Esophagus muscularis mucosa (tissue), 4 donors: ENCODE results near the gene PTPRD.

ENCODE experiments used
- EP300 ChIP-seq: sonication (generic); formaldehyde crosslinking; IDR thresholded peaks from one replicate; pipeline ENCODE4 v1.6.1; 2017; ENCODE audit warnings: antibody characterized with exemption
- POLR2A ChIP-seq: fragments of 450-650 bp; IDR thresholded peaks from one replicate; pipeline ENCODE4 v1.6.1; 2017; ENCODE audit warnings: antibody characterized with exemption, moderate library complexity, mild to moderate bottlenecking, low read depth
- POLR2AphosphoS5 ChIP-seq, 2 donors: sonication (generic); formaldehyde crosslinking; IDR thresholded peaks; one replicate each; pipeline ENCODE4 v1.6.1; 2017; ENCODE audit warnings: antibody characterized with exemption in 2 of 2
- TF ChIP-seq, protein P1 (sequence below), 3 experiments: fragments of 200-600 bp in 2 of 3; fragments of 450-650 bp in 1 of 3; sonication (generic) in 2 of 3; IDR thresholded peaks; one replicate each; pipeline ENCODE4 v1.5.1; 2017 to 2019; ENCODE audit warnings: antibody characterized with exemption in 3 of 3, mild to moderate bottlenecking in 2 of 3, moderate library complexity in 1 of 3

DNA sequence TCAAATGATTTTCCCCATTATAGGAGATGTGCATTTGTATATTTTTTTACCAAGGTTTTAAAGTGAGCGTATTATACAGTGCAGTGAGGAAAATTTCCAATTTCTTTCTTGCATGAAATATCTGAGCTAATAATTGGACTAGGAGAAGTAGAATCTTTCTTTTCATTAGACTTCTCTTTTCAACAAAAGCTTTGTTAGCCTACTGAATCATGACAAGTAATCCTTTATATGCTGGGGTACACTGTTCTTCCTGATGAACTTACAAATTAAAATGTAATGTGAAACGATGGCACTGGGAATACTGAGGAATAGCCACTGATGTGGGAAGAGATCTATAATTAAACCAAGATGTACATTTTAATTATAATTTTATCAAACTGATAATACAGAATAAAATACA lies 829.6 kb downstream of the PTPRD start:
- TF ChIP-seq POLR2A: no peak
- TF ChIP-seq, protein P1, sequence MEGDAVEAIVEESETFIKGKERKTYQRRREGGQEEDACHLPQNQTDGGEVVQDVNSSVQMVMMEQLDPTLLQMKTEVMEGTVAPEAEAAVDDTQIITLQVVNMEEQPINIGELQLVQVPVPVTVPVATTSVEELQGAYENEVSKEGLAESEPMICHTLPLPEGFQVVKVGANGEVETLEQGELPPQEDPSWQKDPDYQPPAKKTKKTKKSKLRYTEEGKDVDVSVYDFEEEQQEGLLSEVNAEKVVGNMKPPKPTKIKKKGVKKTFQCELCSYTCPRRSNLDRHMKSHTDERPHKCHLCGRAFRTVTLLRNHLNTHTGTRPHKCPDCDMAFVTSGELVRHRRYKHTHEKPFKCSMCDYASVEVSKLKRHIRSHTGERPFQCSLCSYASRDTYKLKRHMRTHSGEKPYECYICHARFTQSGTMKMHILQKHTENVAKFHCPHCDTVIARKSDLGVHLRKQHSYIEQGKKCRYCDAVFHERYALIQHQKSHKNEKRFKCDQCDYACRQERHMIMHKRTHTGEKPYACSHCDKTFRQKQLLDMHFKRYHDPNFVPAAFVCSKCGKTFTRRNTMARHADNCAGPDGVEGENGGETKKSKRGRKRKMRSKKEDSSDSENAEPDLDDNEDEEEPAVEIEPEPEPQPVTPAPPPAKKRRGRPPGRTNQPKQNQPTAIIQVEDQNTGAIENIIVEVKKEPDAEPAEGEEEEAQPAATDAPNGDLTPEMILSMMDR (IDR thresholded peaks at IDR 0.05): no peak
- TF ChIP-seq POLR2AphosphoS5 (IDR thresholded peaks at IDR 0.05): no peak
- no peak for TF ChIP-seq EP300
